BLaER1 treated with 17β-estradiol and CSF1 and Interleukin-3, amounts not matched to agents 10 nM and 100 nM (cell line): ENCODE results near the gene C13orf46.

ENCODE experiments used
- H3K27ac ChIP-seq, 11 experiments: shearing (Covaris generic); formaldehyde crosslinking; 2 replicates each; pipeline ENCODE4 v1.8.1; 2022
- H3K27me3 ChIP-seq, 11 experiments: shearing (Covaris generic); formaldehyde crosslinking; 2 replicates each; pipeline ENCODE4 v1.8.1; 2022
- H3K36me3 ChIP-seq, 11 experiments: shearing (Covaris generic); formaldehyde crosslinking; 2 replicates each; pipeline ENCODE4 v1.8.1; 2022
- H3K4me1 ChIP-seq, 10 experiments: shearing (Covaris generic); formaldehyde crosslinking; 2 replicates each; pipeline ENCODE4 v1.8.1; 2022
- H3K4me2 ChIP-seq, 11 experiments: shearing (Covaris generic); formaldehyde crosslinking; 2 replicates each; pipeline ENCODE4 v1.8.1; 2022
- H3K4me3 ChIP-seq, 10 experiments: shearing (Covaris generic); formaldehyde crosslinking; 2 replicates each; pipeline ENCODE4 v1.8.1; 2022
- H3K9ac ChIP-seq, 11 experiments: shearing (Covaris generic); formaldehyde crosslinking; 2 replicates each; pipeline ENCODE4 v1.8.1; 2022
- H3K9me3 ChIP-seq, 11 experiments: shearing (Covaris generic); formaldehyde crosslinking; replicated peaks in 1 of 11; 2 replicates each; pipeline ENCODE4 v1.8.1; 2022
- H4K20me1 ChIP-seq, 11 experiments: shearing (Covaris generic); formaldehyde crosslinking; 2 replicates each; pipeline ENCODE4 v1.8.1; 2022
- Cebpa-rat ChIP-seq, 11 experiments: shearing (Covaris generic); IDR thresholded peaks; 2 replicates each; pipeline ENCODE4 v1.8.1; 2022

Gene C13orf46

DNA sequence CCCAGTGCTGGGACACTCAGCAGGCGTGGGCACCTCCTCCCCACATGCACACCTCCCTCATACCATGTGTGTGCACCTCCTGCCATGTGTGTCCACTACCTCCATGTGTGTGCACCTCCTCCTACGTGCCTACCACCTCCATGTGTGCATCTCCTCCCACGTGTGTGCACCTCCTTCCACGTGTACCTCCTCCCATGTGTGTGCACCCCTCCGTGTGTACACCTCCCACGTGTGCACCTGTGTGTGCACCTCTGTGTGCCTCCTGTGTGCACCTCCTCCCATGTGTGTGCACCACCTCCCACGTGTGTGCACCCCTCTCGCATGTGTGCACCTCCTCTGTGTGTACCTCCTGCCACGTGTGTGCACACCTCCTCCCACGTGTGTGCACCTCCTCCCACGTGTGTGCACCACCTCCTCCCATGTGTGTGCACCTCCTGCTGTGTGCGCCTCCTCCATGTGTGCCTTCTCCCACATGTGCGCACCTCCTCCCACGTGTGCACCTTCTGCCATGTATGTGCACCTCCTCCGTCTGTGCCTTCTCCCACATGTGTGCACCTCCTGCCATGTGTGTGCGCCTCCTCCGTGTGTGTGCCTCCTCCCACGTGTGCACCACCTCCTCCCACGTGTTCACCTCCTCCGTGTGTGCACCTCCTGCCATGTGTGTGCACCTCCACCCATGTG, 6.1 kb upstream of the C13orf46 start:
- H3K36me3 ChIP-seq, result peaks cover 69 to 76% (median 74%) of the 10 kb centered on the region in 11 experiments
- H3K27me3 ChIP-seq, result no peaks in the 10 kb centered on the region
- TF ChIP-seq Cebpa-rat (IDR thresholded peaks at IDR 0.05), result no peak

DNA sequence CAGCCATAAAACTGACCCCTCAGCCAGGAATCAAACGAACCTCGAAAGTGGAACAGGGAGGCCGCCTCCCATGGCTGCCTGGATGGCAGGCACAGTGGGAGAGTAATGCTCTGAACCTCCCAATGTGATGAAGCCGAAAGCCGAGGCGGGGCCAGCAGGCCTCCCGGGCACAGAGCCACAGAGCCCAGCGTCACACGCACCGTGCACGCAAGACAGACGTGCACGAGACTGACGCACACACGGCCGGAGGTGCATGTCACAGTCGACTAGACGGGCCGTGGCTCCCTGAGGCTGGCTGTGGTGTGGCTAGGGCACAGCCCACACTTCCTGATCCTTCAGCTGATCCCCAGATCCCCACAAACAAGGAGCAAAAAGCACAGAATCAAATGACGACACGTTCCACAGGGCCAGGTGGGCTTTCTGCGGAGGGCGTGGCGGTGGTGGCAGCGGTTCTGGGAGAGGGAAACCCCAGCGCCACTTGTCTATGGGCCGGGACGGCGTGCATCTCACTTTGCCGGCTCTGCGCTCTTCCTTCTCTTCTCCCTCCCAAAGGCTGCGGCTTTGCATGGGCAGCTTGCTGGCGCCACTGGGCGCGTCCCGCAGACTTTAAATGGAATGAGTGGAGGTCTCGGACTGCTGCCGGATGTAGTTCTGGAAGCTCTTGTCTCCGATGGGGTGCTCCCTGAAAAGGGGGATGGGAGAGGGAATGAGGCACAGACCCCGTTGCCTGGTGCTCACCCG, 5.0 kb upstream of the C13orf46 start:
- Histone ChIP-seq H3K4me1 (peaks cover 0 to 11% (median 3%) of the 10 kb centered on the region in 10 experiments; a peak in 3 of 20 replicates), H3K36me3 (peaks cover 76 to 84% (median 80%) of the 10 kb centered on the region in 11 experiments), H3K27me3 (no peaks in the 10 kb centered on the region), H4K20me1 (peaks cover 0 to 77% (median 15%) of the 10 kb centered on the region in 11 experiments; a peak in 16 of 22 replicates), H3K9me3 (no peaks in the 10 kb centered on the region), H3K9ac (no peak overlapping the region), H3K4me3 (no peak overlapping the region), H3K4me2 (no peak overlapping the region), H3K27ac (no peak overlapping the region)
- no peak for TF ChIP-seq Cebpa-rat (IDR thresholded peaks at IDR 0.05)

More for the DNA sequence above, 6.1 kb upstream of the C13orf46 start:
- peaks cover 0 to 11% (median 3%) of the 10 kb centered on the region in 10 experiments; a peak in 3 of 20 replicates for H3K4me1 ChIP-seq
- no peak overlapping the region for H3K27ac ChIP-seq
- no peaks in the 10 kb centered on the region for H3K9me3 ChIP-seq
- no peak overlapping the region for H3K4me2 ChIP-seq
- H3K4me3 ChIP-seq, result no peak overlapping the region
- peaks cover 0 to 69% (median 15%) of the 10 kb centered on the region in 11 experiments; a peak in 16 of 22 replicates for H4K20me1 ChIP-seq
- no peak overlapping the region for H3K9ac ChIP-seq

DNA sequence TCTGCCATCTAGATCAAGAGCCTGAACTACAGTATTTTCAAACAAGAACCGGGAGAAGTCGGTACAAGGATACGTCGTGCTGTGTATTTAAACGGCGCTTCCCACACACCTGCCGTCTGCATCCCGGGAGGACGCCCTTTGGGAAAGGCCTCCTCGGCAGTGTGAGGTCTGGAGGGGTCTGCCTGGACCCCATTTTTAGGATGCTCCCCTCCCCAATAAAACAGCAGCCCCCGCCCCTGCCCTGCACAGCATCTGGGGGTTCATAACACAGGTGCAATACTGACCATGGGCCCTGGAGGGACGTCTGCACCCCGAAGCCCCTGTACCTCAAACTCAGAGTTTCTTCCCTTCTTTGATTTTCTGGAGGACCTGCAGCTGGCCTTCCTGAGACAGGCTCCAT, 4.1 kb upstream of the C13orf46 start:
- no peak overlapping the region for H3K9ac ChIP-seq
- peaks cover 0 to 11% (median 3%) of the 10 kb centered on the region in 10 experiments; a peak in 3 of 20 replicates for H3K4me1 ChIP-seq
- H4K20me1 ChIP-seq, result peaks cover 0 to 86% (median 15%) of the 10 kb centered on the region in 11 experiments; a peak in 16 of 22 replicates
- no peaks in the 10 kb centered on the region for H3K27me3 ChIP-seq
- no peaks in the 10 kb centered on the region for H3K9me3 ChIP-seq
- H3K27ac ChIP-seq, result no peak overlapping the region
- H3K4me2 ChIP-seq, result no peak overlapping the region
- H3K4me3 ChIP-seq, result no peak overlapping the region
- TF ChIP-seq Cebpa-rat (IDR thresholded peaks at IDR 0.05), result no peak
- H3K36me3 ChIP-seq, result peaks cover 79 to 93% (median 90%) of the 10 kb centered on the region in 11 experiments

DNA sequence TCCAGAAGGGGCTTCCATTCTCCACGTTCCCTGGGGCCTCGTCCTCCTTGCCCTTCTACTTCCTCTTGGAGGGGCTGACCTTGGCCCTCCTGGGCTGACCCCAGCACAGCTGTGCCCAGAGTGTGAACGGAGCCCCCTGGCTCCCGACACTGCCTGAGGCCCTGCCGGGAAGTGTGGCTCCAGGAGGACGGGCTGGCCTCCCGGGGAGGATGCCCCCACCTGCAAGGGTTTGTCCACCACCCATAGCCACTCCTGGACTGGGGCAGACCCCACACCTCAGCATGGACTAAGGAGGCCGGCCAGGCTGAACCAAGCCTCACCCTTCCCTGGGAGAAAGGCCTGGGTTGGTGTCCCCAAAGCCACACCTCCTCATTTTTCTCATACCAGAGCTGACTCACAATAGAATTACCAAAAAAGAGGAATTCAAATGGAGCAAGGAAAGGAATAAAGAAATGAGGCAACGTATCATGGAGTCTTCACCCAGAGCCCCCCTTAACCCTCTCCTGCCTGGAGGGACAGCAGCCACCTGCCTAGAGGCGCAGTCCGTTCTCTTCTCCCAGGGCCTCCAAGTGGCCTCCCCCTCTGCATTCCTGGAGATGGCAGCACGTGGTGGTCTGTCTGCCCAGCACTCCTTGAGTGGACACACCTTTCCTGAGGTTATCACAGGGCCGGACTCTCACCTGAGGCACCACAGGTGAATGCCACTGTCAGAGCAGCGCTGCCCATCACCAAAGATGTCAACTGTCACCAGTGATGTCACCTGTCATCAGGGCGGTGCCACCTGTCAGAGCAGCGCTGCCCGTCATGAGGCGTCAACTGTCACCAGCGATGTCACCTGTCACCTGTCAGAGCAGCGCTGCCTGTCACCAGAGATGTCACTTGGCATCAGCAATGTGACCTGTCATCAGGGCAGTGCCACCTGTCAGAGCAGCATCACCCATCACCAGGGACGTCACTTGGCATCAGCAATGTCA, 3.1 kb upstream of the C13orf46 start:
- no peaks in the 10 kb centered on the region for H3K27me3 ChIP-seq
- no peaks in the 10 kb centered on the region for H3K9me3 ChIP-seq
- peaks cover 0 to 11% (median 3%) of the 10 kb centered on the region in 10 experiments; a peak in 3 of 20 replicates for H3K4me1 ChIP-seq
- H3K9ac ChIP-seq, result no peak overlapping the region
- no peak overlapping the region for H3K27ac ChIP-seq
- peaks cover 72 to 94% (median 83%) of the 10 kb centered on the region in 11 experiments for H3K36me3 ChIP-seq
- H3K4me3 ChIP-seq, result no peak overlapping the region
- H3K4me2 ChIP-seq, result no peak overlapping the region
- H4K20me1 ChIP-seq, result peaks cover 0 to 89% (median 15%) of the 10 kb centered on the region in 11 experiments; a peak in 15 of 22 replicates
- TF ChIP-seq Cebpa-rat (IDR thresholded peaks at IDR 0.05), result no peak

DNA sequence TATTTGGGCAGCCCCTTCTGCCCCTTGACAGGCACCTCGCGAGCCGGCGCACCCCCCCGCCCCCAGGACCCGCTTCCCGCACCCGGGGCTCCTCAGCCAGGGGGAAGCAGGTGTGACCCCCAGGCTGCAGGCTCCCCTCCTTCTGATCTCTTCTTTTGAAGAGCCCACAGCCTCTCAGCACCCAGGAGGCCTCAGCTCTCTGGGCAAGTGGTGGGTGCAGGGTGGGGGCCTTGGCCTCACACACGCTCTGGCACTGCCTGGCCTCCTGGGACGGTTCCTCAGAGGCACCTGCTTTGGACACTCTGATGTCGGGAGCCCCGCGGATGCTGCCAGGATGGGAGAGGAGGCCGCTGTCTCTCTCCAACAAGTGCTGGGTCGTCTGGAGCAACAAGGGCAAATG, 1.5 kb upstream of the C13orf46 start:
- Histone ChIP-seq H3K27me3 (no peaks in the 10 kb centered on the region), H3K36me3 (peaks cover 56 to 90% (median 67%) of the 10 kb centered on the region in 11 experiments), H3K9ac (no peak overlapping the region), H3K27ac (no peak overlapping the region), H3K4me3 (no peak overlapping the region), H3K4me2 (no peak overlapping the region), H3K4me1 (peaks cover 0 to 11% (median 3%) of the 10 kb centered on the region in 10 experiments; a peak in 3 of 20 replicates), H3K9me3 (no peaks in the 10 kb centered on the region), H4K20me1 (peaks cover 0 to 84% (median 15%) of the 10 kb centered on the region in 11 experiments; a peak in 15 of 22 replicates)
- no peak for TF ChIP-seq Cebpa-rat (IDR thresholded peaks at IDR 0.05)

DNA sequence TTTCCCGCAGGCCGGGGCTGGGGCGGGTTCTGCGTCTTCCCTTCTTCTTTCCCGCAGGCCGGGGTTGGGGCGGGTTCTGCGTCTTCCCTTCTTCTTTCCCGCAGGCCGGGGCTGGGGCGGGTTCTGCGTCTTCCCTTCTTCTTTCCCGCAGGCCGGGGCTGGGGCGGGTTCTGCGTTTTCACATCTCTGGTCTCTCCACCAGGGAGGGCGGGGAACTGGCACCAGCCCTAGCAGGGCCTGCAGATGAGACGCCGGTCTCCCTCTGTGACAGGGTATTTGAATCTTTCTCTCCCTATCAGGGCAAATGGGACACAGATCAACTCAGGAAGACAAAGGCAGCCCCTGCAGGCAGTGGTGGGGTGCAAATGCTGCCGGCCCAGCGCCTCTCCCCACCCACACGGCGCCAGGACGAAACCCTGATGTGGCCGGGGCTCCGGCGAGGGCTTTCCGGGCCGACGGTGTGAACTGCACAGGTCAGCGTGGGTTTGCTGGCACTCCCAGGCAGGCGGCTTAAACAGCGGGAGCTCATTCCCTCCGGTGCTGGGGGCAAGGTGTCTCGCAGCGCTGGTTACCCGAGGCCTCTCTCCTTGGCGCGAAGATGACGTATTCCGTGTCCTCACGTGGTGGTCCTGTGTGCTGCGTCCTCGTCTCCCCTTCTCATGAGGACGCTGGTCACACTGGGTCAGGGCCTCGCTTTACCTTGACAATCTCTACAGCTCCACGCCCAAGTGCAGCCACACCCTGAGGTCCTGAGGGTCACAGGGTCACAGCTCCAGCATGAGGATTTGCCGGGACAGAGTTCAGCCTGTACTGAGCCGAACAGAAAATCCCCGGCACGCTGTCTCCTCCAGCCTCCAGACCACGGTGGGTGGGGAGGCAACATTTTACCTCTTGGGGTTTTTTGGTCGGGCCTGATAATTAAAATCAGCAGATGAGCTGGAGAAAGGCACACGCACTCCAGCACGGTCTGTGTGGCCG, 717 bp upstream of the C13orf46 start:
- no peak overlapping the region for H3K4me3 ChIP-seq
- peaks cover 0 to 11% (median 3%) of the 10 kb centered on the region in 10 experiments; a peak in 3 of 20 replicates for H3K4me1 ChIP-seq
- H3K4me2 ChIP-seq, result no peak overlapping the region
- TF ChIP-seq Cebpa-rat (IDR thresholded peaks at IDR 0.05), result no peak
- peaks cover 0 to 76% (median 15%) of the 10 kb centered on the region in 11 experiments; a peak in 15 of 22 replicates for H4K20me1 ChIP-seq
- H3K27me3 ChIP-seq, result no peaks in the 10 kb centered on the region
- H3K9ac ChIP-seq, result no peak overlapping the region
- peaks cover 50 to 86% (median 59%) of the 10 kb centered on the region in 11 experiments for H3K36me3 ChIP-seq
- H3K27ac ChIP-seq, result no peak overlapping the region
- no peaks in the 10 kb centered on the region for H3K9me3 ChIP-seq

DNA sequence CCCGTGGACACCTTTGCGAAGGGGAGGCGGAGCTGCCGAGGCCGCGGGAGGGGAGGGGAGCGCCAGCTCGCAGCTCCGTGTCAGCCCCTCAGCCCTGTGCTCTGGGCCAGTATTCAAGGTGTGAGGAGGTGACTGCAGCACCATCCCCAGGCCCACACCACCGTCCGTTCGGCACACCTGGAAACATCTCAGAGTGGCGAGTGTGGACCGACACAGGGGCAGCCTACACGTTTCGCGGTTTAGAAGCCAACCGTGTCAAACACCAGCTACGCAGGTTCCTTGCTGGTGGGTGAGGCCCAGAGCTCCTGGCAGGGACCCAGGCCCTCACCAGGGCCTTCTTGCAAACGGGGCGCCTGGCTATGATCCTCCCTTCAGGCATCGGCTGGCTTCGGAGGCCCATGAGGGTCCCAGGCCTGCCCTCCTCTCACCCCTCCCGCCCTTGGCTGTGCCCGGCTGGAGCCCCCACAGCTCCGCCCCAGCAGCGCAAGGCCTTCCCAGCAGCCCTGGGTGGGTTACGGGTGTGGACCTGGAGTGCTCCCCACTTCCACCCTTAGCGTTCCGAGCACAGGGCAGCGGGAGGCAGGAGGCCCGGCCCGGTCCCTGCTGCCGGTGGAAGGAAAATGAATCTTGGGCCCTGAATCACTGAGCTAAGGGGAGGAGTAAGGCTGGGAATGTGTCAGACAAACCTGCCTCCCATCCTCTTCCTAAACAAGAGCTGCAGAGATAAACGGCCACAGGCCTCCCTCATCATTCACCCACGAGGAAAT, 1.2 kb downstream of the C13orf46 start:
- Histone ChIP-seq H3K9ac (no peak overlapping the region), H3K27me3 (no peaks in the 10 kb centered on the region), H3K9me3 (peaks cover 0 to 5% (median 0%) of the 10 kb centered on the region in 11 experiments; a peak in 2 of 22 replicates), H3K27ac (no peak overlapping the region), H3K4me1 (peaks cover 0 to 11% (median 3%) of the 10 kb centered on the region in 10 experiments; a peak in 3 of 20 replicates), H3K4me3 (no peak overlapping the region), H3K4me2 (no peak overlapping the region), H3K36me3 (peaks cover 30 to 81% (median 39%) of the 10 kb centered on the region in 11 experiments), H4K20me1 (peaks cover 0 to 58% (median 6%) of the 10 kb centered on the region in 11 experiments; a peak in 10 of 22 replicates)
- TF ChIP-seq Cebpa-rat (IDR thresholded peaks at IDR 0.05), result no peak
